ENCODE data around the gene DENND1B.

GRCh38 chr1:197671140-197671539 is 104.1 kb downstream of the DENND1B start:
- TF ChIP-seq CTCF (IDR thresholded peaks at IDR 0.05; ENCODE audit: low read length) (no peak), EZH2 (optimal IDR thresholded peaks at IDR 0.05; ENCODE audit: low read depth, low read length) (no peak)

Measured in MM.1S (cell line).